ENCODE results near the gene ATP2A3. TPM values are rescaled to one million over a fixed set of nuclear protein-coding genes. Genes with fewer than 3 reads are reported as not detected.

ATP2A3 gene
- total RNA-seq, 1 donor from 2014 or later = 1.6 TPM

DNA sequence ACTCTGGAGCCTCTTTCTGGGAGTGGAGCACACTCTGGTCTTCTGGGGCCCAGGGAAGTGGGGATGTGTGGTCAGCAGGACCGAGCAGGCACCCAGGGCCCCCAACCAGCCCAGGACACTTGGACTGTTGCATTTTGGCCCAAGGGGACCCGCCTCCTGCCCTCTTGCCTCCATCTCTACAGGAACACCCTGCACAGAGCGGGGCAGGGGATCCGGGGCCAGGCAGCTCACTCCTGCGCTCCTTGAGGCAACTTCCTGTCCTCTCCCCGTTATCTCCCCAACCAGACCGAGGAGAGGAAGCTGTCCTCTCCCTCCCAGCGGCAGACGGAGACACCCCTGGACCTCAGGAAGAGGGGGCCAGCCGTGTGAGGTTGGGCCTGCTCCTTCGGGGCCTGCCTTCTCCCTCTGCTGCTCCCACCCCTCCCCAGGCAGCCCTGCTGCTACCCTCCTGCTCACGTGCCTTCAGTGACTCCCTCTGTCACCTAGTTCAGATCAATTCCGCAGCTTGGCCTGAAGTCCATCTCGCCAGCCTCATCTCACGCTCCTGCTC is 10.0 kb upstream of the ATP2A3 start:
- Mint-ChIP-seq H3K9me3 (peaks cover 7% of the 10 kb centered on the region), H3K27ac (ENCODE audit: unreplicated experiment) (no peak overlapping the region), H3K4me1 (no peaks in the 10 kb centered on the region), H3K27me3 (ENCODE audit: low read depth) (peaks cover 12% of the 10 kb centered on the region), H3K36me3 (ENCODE audit: low read depth) (no peaks in the 10 kb centered on the region), H3K4me3 (no peak overlapping the region)
- DNase-seq (ENCODE audit: low read depth, low spot score) = no peak
- TF ChIP-seq, protein P1, sequence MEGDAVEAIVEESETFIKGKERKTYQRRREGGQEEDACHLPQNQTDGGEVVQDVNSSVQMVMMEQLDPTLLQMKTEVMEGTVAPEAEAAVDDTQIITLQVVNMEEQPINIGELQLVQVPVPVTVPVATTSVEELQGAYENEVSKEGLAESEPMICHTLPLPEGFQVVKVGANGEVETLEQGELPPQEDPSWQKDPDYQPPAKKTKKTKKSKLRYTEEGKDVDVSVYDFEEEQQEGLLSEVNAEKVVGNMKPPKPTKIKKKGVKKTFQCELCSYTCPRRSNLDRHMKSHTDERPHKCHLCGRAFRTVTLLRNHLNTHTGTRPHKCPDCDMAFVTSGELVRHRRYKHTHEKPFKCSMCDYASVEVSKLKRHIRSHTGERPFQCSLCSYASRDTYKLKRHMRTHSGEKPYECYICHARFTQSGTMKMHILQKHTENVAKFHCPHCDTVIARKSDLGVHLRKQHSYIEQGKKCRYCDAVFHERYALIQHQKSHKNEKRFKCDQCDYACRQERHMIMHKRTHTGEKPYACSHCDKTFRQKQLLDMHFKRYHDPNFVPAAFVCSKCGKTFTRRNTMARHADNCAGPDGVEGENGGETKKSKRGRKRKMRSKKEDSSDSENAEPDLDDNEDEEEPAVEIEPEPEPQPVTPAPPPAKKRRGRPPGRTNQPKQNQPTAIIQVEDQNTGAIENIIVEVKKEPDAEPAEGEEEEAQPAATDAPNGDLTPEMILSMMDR (conservative IDR thresholded peaks at IDR 0.05) = no peak

DNA sequence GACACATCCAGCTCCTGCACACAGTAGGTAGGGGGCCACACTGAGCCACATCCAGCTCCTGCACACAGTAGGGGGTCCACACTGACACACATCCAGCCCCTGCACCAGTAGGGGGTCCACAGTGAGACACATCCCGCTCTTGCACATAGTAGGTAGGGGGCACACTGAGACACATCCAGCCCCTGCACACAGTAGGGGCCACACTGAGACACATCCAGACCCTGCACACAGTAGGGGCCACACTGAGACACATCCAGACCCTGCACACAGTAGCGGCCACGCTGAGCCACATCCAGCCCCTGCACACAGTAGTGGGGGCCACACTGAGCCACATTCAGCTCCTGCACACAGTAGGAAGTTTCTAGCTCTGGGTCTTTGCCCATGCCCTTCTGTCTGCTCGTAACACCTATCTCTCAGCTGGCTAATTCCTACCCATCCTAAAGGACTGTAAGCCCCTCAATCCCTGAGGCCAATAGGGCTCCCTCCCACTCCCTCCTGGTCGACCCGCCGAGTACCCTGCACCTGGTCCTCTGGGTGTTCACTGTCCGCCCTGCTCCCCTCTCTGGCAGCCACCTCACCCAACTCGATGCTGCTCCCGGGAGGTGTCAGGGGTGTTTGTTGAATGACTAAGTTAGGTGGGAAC is 9.4 kb upstream of the ATP2A3 start:
- DNase-seq (ENCODE audit: low read depth, low spot score) = no peak
- no peak overlapping the region for H3K27ac Mint-ChIP-seq (ENCODE audit: unreplicated experiment)
- peaks cover 18% of the 10 kb centered on the region for H3K27me3 Mint-ChIP-seq (ENCODE audit: low read depth)
- TF ChIP-seq, protein P1 (conservative IDR thresholded peaks at IDR 0.05) = no peak
- no peaks in the 10 kb centered on the region for H3K36me3 Mint-ChIP-seq (ENCODE audit: low read depth)
- no peak overlapping the region for H3K4me3 Mint-ChIP-seq
- H3K9me3 Mint-ChIP-seq = peaks cover 7% of the 10 kb centered on the region
- H3K4me1 Mint-ChIP-seq = no peaks in the 10 kb centered on the region

DNA sequence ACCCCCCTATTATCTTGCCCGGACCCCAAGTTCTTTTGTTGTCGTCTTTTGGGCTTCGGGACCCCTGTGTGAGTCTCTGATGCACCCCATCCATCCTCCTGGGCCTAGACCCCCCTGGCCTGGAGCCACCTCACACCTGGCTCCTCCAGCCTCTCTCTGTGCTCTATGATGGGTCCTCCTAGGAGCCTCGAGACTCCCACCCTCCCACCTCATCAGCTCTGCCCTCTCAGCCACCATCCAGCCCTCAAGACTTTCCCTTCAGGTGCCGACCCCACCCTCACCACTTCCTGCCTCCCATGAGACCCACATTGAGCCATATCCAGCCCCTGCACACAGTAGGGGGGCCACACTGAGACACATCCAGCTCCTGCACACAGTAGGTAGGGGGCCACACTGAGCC is 8.7 kb upstream of the ATP2A3 start:
- peaks cover 7% of the 10 kb centered on the region for H3K9me3 Mint-ChIP-seq
- no peak overlapping the region for H3K4me3 Mint-ChIP-seq
- H3K27ac Mint-ChIP-seq (ENCODE audit: unreplicated experiment) = no peak overlapping the region
- DNase-seq (ENCODE audit: low read depth, low spot score) = no peak
- TF ChIP-seq, protein P1 (conservative IDR thresholded peaks at IDR 0.05) = no peak
- peaks cover 20% of the 10 kb centered on the region for H3K27me3 Mint-ChIP-seq (ENCODE audit: low read depth)
- no peaks in the 10 kb centered on the region for H3K36me3 Mint-ChIP-seq (ENCODE audit: low read depth)
- H3K4me1 Mint-ChIP-seq = no peaks in the 10 kb centered on the region

DNA sequence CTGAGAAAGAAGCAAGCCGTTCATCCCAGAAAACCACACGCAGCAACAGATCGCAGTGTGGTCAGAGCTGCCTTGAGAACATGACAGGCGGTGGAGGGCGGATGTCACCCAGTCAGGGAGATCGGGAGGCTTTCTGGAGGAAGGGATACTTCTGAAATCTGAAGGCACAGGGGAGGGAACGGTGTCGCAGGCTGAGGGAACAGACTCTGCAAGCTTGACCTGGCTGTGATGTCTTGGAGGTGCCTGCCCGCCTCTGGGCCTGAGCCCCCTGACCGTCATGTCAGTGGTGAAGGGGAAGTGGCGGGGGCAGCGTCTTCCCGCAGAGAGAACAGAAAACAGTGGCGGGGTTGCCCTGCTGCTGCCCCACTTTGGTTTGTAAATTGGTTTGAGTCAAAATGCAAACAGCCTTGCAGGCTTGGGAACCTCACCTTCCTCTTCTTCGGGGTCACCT is 8.1 kb upstream of the ATP2A3 start:
- Mint-ChIP-seq H3K27me3 (ENCODE audit: low read depth) (peaks cover 24% of the 10 kb centered on the region), H3K9me3 (peaks cover 7% of the 10 kb centered on the region), H3K27ac (ENCODE audit: unreplicated experiment) (no peak overlapping the region), H3K36me3 (ENCODE audit: low read depth) (no peaks in the 10 kb centered on the region), H3K4me1 (no peaks in the 10 kb centered on the region), H3K4me3 (no peak overlapping the region)
- DNase-seq (ENCODE audit: low read depth, low spot score) = no peak
- TF ChIP-seq, protein P1 (conservative IDR thresholded peaks at IDR 0.05) = no peak

DNA sequence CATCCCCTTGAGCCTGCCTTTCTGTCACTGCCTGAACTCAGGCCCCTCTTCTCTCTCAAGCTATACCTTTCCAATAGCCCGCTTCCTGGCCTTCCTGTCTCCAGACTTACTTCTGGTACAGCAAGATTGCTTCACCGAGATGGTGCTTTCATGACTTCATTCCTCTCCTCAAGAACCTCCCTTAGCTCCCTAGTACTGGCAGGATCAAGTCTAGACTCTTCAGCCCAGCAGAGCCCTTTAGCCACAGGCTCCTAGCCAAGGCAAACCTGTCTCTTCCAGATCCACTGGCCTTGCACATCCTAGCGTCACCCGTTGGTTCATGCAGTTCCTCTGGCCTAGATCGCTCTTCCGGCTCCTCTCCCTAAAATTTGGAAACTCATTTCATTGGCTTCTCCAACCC is 6.4 kb upstream of the ATP2A3 start:
- H3K4me3 Mint-ChIP-seq = no peak overlapping the region
- TF ChIP-seq, protein P1 (conservative IDR thresholded peaks at IDR 0.05) = no peak
- peaks cover 39% of the 10 kb centered on the region for H3K27me3 Mint-ChIP-seq (ENCODE audit: low read depth)
- H3K9me3 Mint-ChIP-seq = peaks cover 7% of the 10 kb centered on the region
- no peaks in the 10 kb centered on the region for H3K4me1 Mint-ChIP-seq
- no peak for DNase-seq (ENCODE audit: low read depth, low spot score)
- no peaks in the 10 kb centered on the region for H3K36me3 Mint-ChIP-seq (ENCODE audit: low read depth)
- H3K27ac Mint-ChIP-seq (ENCODE audit: unreplicated experiment) = no peak overlapping the region

Measured in neural crest cell (in vitro differentiated cells).